H1 (cell line): Measurements from ENCODE around the gene OR12D3. TPM values are rescaled to one million over a fixed set of nuclear protein-coding genes. Genes with fewer than 3 reads are reported as not detected.
A peak's percentile ranks its signal among the peaks of the same experiment; 100 is the strongest.

ENCODE experiments used
- CTCF ChIA-PET: fragments of 300-600 bp; sonication (Branson Sonifier 250); formaldehyde crosslinking; loops from one replicate; lab custom pipeline; 2021; ENCODE audit not compliant: partially characterized antibody; lab: Charles Lee
- POLR2A ChIA-PET: fragments of 300-600 bp; sonication (Branson Sonifier 250); formaldehyde crosslinking; loops from one replicate; lab custom pipeline; 2021; ENCODE audit warnings: inconsistent platforms; ENCODE audit not compliant: partially characterized antibody; lab: Charles Lee
- DNase-seq, 2 experiments: peaks; one replicate each; pipeline versions ENCODE4 v3.0.0 to v3.0.0-alpha.2; 2010 to 2022; ENCODE audit warnings: low spot score in 2 of 2, low read depth in 1 of 2, mixed read lengths in 1 of 2
- FAIRE-seq: peaks from 2 replicates; lab custom pipeline; 2011; peaks lifted over from hg19 to GRCh38; lab: Jason Lieb, UNC
- H2AFZ ChIP-seq: 2 replicates; pipeline ENCODE4 v1.8.1; 2012; ENCODE audit warnings: low read length, inconsistent platforms
- H2AK5ac ChIP-seq: 2 replicates; pipeline ENCODE4 v1.6.1; 2013; ENCODE audit warnings: low read depth, low read length
- H2BK120ac ChIP-seq: replicated peaks from 2 replicates; pipeline ENCODE3; 2013; ENCODE audit warnings: low read depth, low read length, inconsistent platforms
- H2BK12ac ChIP-seq: 2 replicates; pipeline ENCODE4 v1.6.1; 2013; ENCODE audit warnings: low read depth, low read length
- H2BK15ac ChIP-seq: 2 replicates; pipeline ENCODE4 v1.6.1; 2013; ENCODE audit warnings: low read length
- H2BK20ac ChIP-seq: 2 replicates; pipeline ENCODE4 v1.6.1; 2013; ENCODE audit warnings: low read length
- H2BK5ac ChIP-seq: 2 replicates; pipeline ENCODE4 v1.6.1; 2013; ENCODE audit warnings: low read depth, low read length
- H3K14ac ChIP-seq: 2 replicates; pipeline ENCODE4 v1.6.1; 2013; ENCODE audit warnings: inconsistent platforms; ENCODE audit not compliant: insufficient read length
- H3K18ac ChIP-seq: 2 replicates; pipeline ENCODE4 v1.6.1; 2013; ENCODE audit warnings: low read length; ENCODE audit errors: extremely low read depth
- H3K23ac ChIP-seq: 2 replicates; pipeline ENCODE4 v1.6.1; 2013; ENCODE audit warnings: inconsistent platforms; ENCODE audit not compliant: insufficient read length
- H3K23me2 ChIP-seq: 2 replicates; pipeline ENCODE4 v1.6.1; 2013; ENCODE audit warnings: low read depth, low read length
- H3K27ac ChIP-seq: 2 replicates; pipeline ENCODE4 v1.6.1; 2011; ENCODE audit warnings: low read depth, low read length, inconsistent platforms
- H3K27me3 ChIP-seq, 4 experiments: replicated peaks in 1 of 4; 1 replicate in 1 of 4; 2 replicates in 3 of 4; pipeline versions ENCODE4 v1.6.1 to v1.8.1; 2011 to 2013; ENCODE audit warnings: low read length in 3 of 4, mild to moderate bottlenecking in 3 of 4, inconsistent platforms in 2 of 4, mixed read lengths in 2 of 4, moderate library complexity in 1 of 4; ENCODE audit not compliant: control insufficient read depth in 3 of 4, insufficient read depth in 3 of 4; ENCODE audit errors: extremely low read depth in 1 of 4
- H3K36me3 ChIP-seq, 4 experiments: 2 replicates each; pipeline versions ENCODE4 v1.6.1 to v1.8.1; 2011 to 2013; ENCODE audit warnings: mild to moderate bottlenecking in 4 of 4, low read length in 3 of 4, moderate library complexity in 2 of 4, control low read depth in 1 of 4, inconsistent platforms in 1 of 4; ENCODE audit not compliant: insufficient read depth in 4 of 4, control insufficient read depth in 2 of 4
- H3K4ac ChIP-seq: replicated peaks from 2 replicates; pipeline ENCODE3; 2013; ENCODE audit warnings: low read length, low read depth, mixed read lengths, inconsistent platforms; ENCODE audit not compliant: insufficient read length
- H3K4me1 ChIP-seq, 4 experiments: replicated peaks in 1 of 4; 1 replicate in 1 of 4; 2 replicates in 3 of 4; pipeline versions ENCODE4 v1.6.1 to v1.8.1; 2011 to 2013; ENCODE audit warnings: low read length in 3 of 4, inconsistent platforms in 2 of 4, mixed read lengths in 1 of 4; ENCODE audit not compliant: insufficient read depth in 4 of 4, control insufficient read depth in 3 of 4
- H3K4me2 ChIP-seq, 2 experiments: 2 replicates each; pipeline versions ENCODE4 v1.6.1 to v1.8.1; 2011 to 2013; ENCODE audit warnings: low read depth in 2 of 2, low read length in 2 of 2, control low read depth in 1 of 2, inconsistent platforms in 1 of 2, mild to moderate bottlenecking in 1 of 2; ENCODE audit not compliant: insufficient read depth in 1 of 2
- H3K4me3 ChIP-seq, 4 experiments: fragments of 200-600, 300-600 bp in 1 of 4; sonication (generic), shearing (Covaris generic), sonication (Bioruptor Twin) in 1 of 4; 2 replicates each; pipeline versions ENCODE4 v1.5.1 to v1.8.1; 2011 to 2016; ENCODE audit warnings: low read length in 4 of 4, low read depth in 3 of 4, control low read depth in 2 of 4, inconsistent platforms in 2 of 4, mild to moderate bottlenecking in 2 of 4, mixed read lengths in 1 of 4, moderate library complexity in 1 of 4; ENCODE audit not compliant: insufficient read depth in 2 of 4; ENCODE audit errors: extremely low read depth in 1 of 4
- H3K56ac ChIP-seq: replicated peaks from 2 replicates; pipeline ENCODE3; 2013; ENCODE audit warnings: low read depth, mild to moderate bottlenecking, mixed read lengths, low read length, inconsistent platforms; ENCODE audit not compliant: insufficient read length
- H3K79me1 ChIP-seq: 2 replicates; pipeline ENCODE4 v1.6.1; 2013; ENCODE audit warnings: low read depth, low read length, control low read depth
- H3K79me2 ChIP-seq, 2 experiments: 2 replicates each; pipeline versions ENCODE4 v1.6.1 to v1.8.1; 2012 to 2013; ENCODE audit warnings: low read length in 2 of 2, mild to moderate bottlenecking in 2 of 2, inconsistent platforms in 1 of 2; ENCODE audit not compliant: insufficient read depth in 2 of 2, control insufficient read depth in 1 of 2
- H3K9ac ChIP-seq, 4 experiments: replicated peaks in 1 of 4; 1 replicate in 1 of 4; 2 replicates in 3 of 4; pipeline versions ENCODE4 v1.6.1 to v1.8.1; 2011 to 2013; ENCODE audit warnings: low read depth in 3 of 4, low read length in 3 of 4, control low read depth in 2 of 4, mild to moderate bottlenecking in 2 of 4, moderate library complexity in 2 of 4, inconsistent platforms in 1 of 4; ENCODE audit errors: extremely low read depth in 1 of 4
- H3K9me3 ChIP-seq, 2 experiments: 2 replicates each; pipeline versions ENCODE4 v1.6.1 to v1.8.1; 2012 to 2013; ENCODE audit warnings: mild to moderate bottlenecking in 2 of 2, moderate library complexity in 2 of 2, control low read depth in 1 of 2, inconsistent platforms in 1 of 2, low read depth in 1 of 2, low read length in 1 of 2, mixed read lengths in 1 of 2; ENCODE audit not compliant: insufficient read depth in 2 of 2
- H4K20me1 ChIP-seq, 2 experiments: replicated peaks in 1 of 2; 2 replicates each; pipeline versions ENCODE3 to v1.8.1; 2011 to 2013; ENCODE audit warnings: inconsistent platforms in 2 of 2, low read length in 2 of 2, mild to moderate bottlenecking in 1 of 2; ENCODE audit not compliant: insufficient read depth in 2 of 2, control insufficient read depth in 1 of 2
- H4K5ac ChIP-seq: 2 replicates; pipeline ENCODE4 v1.6.1; 2013; ENCODE audit warnings: low read length, low read depth, mixed read lengths, inconsistent platforms; ENCODE audit not compliant: insufficient read length
- H4K8ac ChIP-seq: 2 replicates; pipeline ENCODE4 v1.8.0; 2013; ENCODE audit warnings: mild to moderate bottlenecking, moderate library complexity, low read length, inconsistent platforms; ENCODE audit not compliant: insufficient read depth; ENCODE audit errors: extremely low read depth
- H4K91ac ChIP-seq: replicated peaks from 2 replicates; pipeline ENCODE3; 2013; ENCODE audit warnings: low read length, mixed read lengths, inconsistent platforms; ENCODE audit not compliant: insufficient read length
- EZH2 ChIP-seq: fragments of 200-600 bp; sonication (generic); IDR thresholded peaks from 2 replicates; pipeline ENCODE4 v1.7.1; 2012; ENCODE audit warnings: low read depth, mild to moderate bottlenecking, moderate library complexity, low read length, inconsistent platforms; ENCODE audit not compliant: severe bottlenecking
- RAD21 ChIP-seq, 2 experiments: IDR thresholded peaks in 1 of 2; conservative IDR thresholded peaks in 1 of 2; 2 replicates each; pipeline ENCODE4 v1.6.1; 2011; ENCODE audit warnings: low read depth in 2 of 2, low read length in 2 of 2, improper control_type of control experiment in 1 of 2, inconsistent platforms in 1 of 2, mild to moderate bottlenecking in 1 of 2, moderate library complexity in 1 of 2
- polyA plus RNA-seq, 7 experiments: library from polyadenylated mRNA; depleted of rRNA in 3 of 7; stranded (reverse) in 5 of 7; unstranded in 2 of 7; fragments of >200 nt in 5 of 7; fragments of 200-250 nt in 2 of 7; gene quantifications; 1 replicate in 5 of 7; 2 replicates in 1 of 7; 4 replicates in 1 of 7; pipeline versions ENCODE4 v1.2.1 to v1.2.3, GENCODE V29; 2011 to 2013; ENCODE audit warnings: missing spikeins in 2 of 7, mixed read lengths in 2 of 7
- total RNA-seq: library from RNA; stranded (reverse); fragmentation: NEBNext Ultra II Directional; extraction: Animal tissue kit (Norgen Biotek cat#: 25700); gene quantifications from 2 replicates; pipeline ENCODE4 v1.2.1, GENCODE V29; 2021
- TF ChIP-seq, protein P1 (sequence below): IDR thresholded peaks from 2 replicates; pipeline ENCODE4 v1.6.1; 2012; ENCODE audit warnings: inconsistent platforms
- TF ChIP-seq, protein P2 (sequence below), 3 experiments: IDR thresholded peaks; 1 replicate in 2 of 3; 2 replicates in 1 of 3; pipeline versions ENCODE4 v1.5.1 to v1.6.1; 2011; ENCODE audit warnings: low read length in 3 of 3, mild to moderate bottlenecking in 3 of 3, inconsistent platforms in 2 of 3, low read depth in 1 of 3, moderate library complexity in 1 of 3; ENCODE audit not compliant: insufficient read depth in 1 of 3; ENCODE audit errors: control extremely low read depth in 1 of 3

OR12D3 gene
- total and polyA plus RNA-seq, 2 of the 8 experiments (the other 6 are each of a cell fraction or from before 2014, with no cell fraction given) = not detected

DNA sequence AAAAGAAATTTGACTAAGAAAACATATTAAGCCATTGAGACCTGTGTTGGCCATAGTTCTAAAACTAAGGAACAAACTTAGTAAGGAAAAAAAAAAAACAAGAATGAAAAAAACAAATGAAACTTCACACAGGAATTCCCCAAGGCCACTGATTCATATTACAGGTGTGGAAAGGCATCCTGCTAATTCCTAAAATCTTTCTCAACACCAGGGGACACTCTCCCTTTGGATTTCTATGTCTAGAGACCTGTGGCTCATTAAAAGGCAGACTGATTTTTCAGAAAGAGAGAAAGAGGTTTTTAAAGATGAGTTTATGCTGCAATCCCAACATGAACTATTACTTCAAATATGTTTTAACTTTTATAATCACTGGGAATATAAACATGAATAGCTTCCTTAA, 39.5 kb upstream of the OR12D3 start, which contains the start of gene OR12D1:
Gene OR12D1, plus strand, starts transcription at position 341 of the 400 bp plus-strand sequence.
- no peak within 1 kb of the TSS for H3K4ac ChIP-seq
- H3K9me3 ChIP-seq = no peaks in the 10 kb centered on the region
- H4K20me1 ChIP-seq = no peaks in the 10 kb centered on the region
- H2BK120ac ChIP-seq = no peak within 1 kb of the TSS
- no peaks in the 10 kb centered on the region for H3K27me3 ChIP-seq
- H3K79me1 ChIP-seq = no peaks in the 10 kb centered on the region
- no peak for TF ChIP-seq EZH2
- peak; percentile 67 to 75 for TF ChIP-seq RAD21 (IDR thresholded peaks at IDR 0.05 in 1 of 2, conservative IDR thresholded peaks at IDR 0.05 in 1 of 2; ENCODE audit: low read depth in 2 of 2, low read length in 2 of 2)
- TF ChIP-seq, protein P1, sequence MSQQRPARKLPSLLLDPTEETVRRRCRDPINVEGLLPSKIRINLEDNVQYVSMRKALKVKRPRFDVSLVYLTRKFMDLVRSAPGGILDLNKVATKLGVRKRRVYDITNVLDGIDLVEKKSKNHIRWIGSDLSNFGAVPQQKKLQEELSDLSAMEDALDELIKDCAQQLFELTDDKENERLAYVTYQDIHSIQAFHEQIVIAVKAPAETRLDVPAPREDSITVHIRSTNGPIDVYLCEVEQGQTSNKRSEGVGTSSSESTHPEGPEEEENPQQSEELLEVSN = no peak
- TF ChIP-seq, protein P2, sequence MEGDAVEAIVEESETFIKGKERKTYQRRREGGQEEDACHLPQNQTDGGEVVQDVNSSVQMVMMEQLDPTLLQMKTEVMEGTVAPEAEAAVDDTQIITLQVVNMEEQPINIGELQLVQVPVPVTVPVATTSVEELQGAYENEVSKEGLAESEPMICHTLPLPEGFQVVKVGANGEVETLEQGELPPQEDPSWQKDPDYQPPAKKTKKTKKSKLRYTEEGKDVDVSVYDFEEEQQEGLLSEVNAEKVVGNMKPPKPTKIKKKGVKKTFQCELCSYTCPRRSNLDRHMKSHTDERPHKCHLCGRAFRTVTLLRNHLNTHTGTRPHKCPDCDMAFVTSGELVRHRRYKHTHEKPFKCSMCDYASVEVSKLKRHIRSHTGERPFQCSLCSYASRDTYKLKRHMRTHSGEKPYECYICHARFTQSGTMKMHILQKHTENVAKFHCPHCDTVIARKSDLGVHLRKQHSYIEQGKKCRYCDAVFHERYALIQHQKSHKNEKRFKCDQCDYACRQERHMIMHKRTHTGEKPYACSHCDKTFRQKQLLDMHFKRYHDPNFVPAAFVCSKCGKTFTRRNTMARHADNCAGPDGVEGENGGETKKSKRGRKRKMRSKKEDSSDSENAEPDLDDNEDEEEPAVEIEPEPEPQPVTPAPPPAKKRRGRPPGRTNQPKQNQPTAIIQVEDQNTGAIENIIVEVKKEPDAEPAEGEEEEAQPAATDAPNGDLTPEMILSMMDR (IDR thresholded peaks at IDR 0.05; ENCODE audit: control extremely low read depth in 1 of 3, insufficient read depth in 1 of 3, low read depth in 1 of 3, low read length in 3 of 3) = peak in 2 of 3 experiments; percentile 49 to 51; a peak in 2 of 4 replicates
- DNase-seq (no peak), FAIRE-seq (no peak)
- H3K36me3 ChIP-seq = no peaks in the 10 kb centered on the region
- CTCF ChIA-PET = interaction anchor here (0.6 to 5.7 kb wide), 10 partner anchors 17 to 181 kb away, joined by 3 to 45 read pairs (median 5); partner anchors contain the start of genes OR12D2 and OR2H2
- H2BK5ac ChIP-seq = no peak within 1 kb of the TSS
- no peaks in the 10 kb centered on the region for H3K79me2 ChIP-seq
- no peak within 1 kb of the TSS for H2BK12ac ChIP-seq
- no peak within 1 kb of the TSS for H3K14ac ChIP-seq
- H3K4me2 ChIP-seq = no peak within 1 kb of the TSS
- H4K8ac ChIP-seq = no peak within 1 kb of the TSS
- no peak within 1 kb of the TSS for H2BK15ac ChIP-seq
- POLR2A ChIA-PET = no interaction called here
- H2BK20ac ChIP-seq = no peak within 1 kb of the TSS
- no peak within 1 kb of the TSS for H3K23ac ChIP-seq
- H4K5ac ChIP-seq = no peak within 1 kb of the TSS
- no peak within 1 kb of the TSS for H3K56ac ChIP-seq
- H3K9ac ChIP-seq = no peak within 1 kb of the TSS
- no peak within 1 kb of the TSS for H3K18ac ChIP-seq
- H2AK5ac ChIP-seq = no peak within 1 kb of the TSS
- H3K4me1 ChIP-seq = no peaks in the 10 kb centered on the region
- H3K27ac ChIP-seq = no peak within 1 kb of the TSS
- no peak within 1 kb of the TSS for H4K91ac ChIP-seq
- no peak within 1 kb of the TSS for H2AFZ ChIP-seq
- H3K4me3 ChIP-seq = no peak within 1 kb of the TSS
- H3K23me2 ChIP-seq = no peaks in the 10 kb centered on the region
